Effector memory CD4-positive, alpha-beta T cell (primary cell): ENCODE measurements around the gene PIWIL1.

ENCODE experiments used
- DNase-seq, 3 donors: peaks; one replicate each; pipeline ENCODE4 v3.0.0-alpha.2; 2020
- H3K27ac ChIP-seq: 2 replicates; pipeline ENCODE4 v1.7.0; 2013; ENCODE audit warnings: mild to moderate bottlenecking, low read length, moderate library complexity; ENCODE audit not compliant: insufficient read depth, poor library complexity, severe bottlenecking
- H3K27me3 ChIP-seq: replicated peaks from 2 replicates; pipeline ENCODE4 v1.7.0; 2013; ENCODE audit warnings: mild to moderate bottlenecking, low read length; ENCODE audit not compliant: insufficient read depth, control insufficient read depth, poor library complexity, severe bottlenecking
- H3K36me3 ChIP-seq: 2 replicates; pipeline ENCODE4 v1.7.0; 2013; ENCODE audit warnings: mild to moderate bottlenecking, low read length, moderate library complexity; ENCODE audit not compliant: control insufficient read depth, insufficient read depth
- H3K4me1 ChIP-seq: 2 replicates; pipeline ENCODE4 v1.7.0; 2013; ENCODE audit warnings: low read length, mild to moderate bottlenecking; ENCODE audit not compliant: control insufficient read depth, insufficient read depth, poor library complexity, severe bottlenecking
- H3K4me3 ChIP-seq: 2 replicates; pipeline ENCODE4 v1.7.0; 2013; ENCODE audit warnings: low read length, low read depth, mild to moderate bottlenecking; ENCODE audit not compliant: insufficient read depth, poor library complexity, severe bottlenecking
- H3K9me3 ChIP-seq: 2 replicates; pipeline ENCODE4 v1.7.0; 2013; ENCODE audit warnings: mild to moderate bottlenecking, low read length, moderate library complexity; ENCODE audit not compliant: control insufficient read depth

Gene PIWIL1

DNA sequence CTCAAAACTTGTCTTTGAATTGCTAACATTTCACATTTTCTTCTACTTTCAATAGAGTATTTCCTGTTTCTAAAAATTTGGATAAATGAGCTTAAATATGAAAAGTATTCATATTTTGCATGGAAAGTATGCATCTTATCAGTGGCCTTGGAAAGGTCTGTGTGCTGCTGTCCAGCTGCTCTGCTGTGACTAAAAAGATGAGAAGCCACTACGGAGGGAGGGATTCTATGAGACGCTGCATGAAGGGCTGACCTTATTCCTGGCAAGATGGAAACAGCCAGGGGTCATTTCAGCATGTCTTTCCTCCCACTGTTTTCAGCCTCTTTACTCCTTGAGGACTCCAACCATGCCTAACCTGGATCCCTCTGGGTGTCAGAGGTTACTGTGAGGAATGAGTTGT, 13.0 kb downstream of the PIWIL1 start:
- Histone ChIP-seq H3K27ac (no peak overlapping the region), H3K9me3 (no peaks in the 10 kb centered on the region), H3K27me3 (no peaks in the 10 kb centered on the region), H3K4me3 (no peak overlapping the region), H3K36me3 (no peaks in the 10 kb centered on the region), H3K4me1 (no peaks in the 10 kb centered on the region)
- no peak for DNase-seq

DNA sequence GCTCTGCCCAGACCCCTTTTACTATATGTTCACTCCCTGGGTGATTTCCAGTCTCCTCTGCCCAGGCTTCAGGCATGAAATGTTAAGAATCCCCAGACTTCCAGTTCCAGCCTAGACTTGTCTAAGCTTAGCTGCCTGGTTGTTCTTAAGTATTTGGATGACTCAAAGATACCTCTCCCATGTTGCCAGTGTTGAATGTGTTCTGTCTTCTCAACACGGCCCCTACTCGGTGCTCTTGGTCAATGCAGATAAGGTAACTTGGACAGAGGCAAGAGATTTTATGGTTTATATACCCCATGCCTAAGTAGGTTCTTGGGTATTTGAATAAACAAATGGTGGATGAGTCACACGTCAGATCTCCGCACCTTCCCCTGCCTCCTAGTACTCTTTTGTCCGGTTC, 13.6 kb downstream of the PIWIL1 start:
- DNase-seq, result no peak

DNA sequence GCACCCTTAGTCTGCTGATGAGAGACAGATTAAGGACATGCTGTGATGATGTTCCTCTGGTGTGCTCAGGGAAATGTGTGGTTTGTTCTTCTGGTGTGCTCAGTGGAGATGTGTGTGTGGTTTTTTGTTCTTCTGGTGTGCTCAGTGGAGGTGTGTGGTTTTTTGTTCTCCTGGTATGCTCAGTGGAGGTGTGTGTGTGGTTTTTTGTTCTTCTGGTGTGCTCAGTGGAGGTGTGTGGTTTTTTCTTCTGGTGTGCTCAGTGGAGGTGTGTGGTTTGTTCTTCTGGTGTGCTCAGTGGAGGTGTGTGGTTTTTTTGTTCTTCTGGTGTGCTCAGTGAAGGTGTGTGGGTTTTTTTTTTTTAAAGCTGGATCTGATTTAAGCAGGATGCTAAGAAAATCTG, 15.4 kb downstream of the PIWIL1 start:
- H3K36me3 ChIP-seq, result no peaks in the 10 kb centered on the region
- H3K27ac ChIP-seq, result no peak overlapping the region
- H3K27me3 ChIP-seq, result no peaks in the 10 kb centered on the region
- H3K9me3 ChIP-seq, result no peaks in the 10 kb centered on the region
- H3K4me3 ChIP-seq, result no peak overlapping the region
- DNase-seq, result no peak
- no peaks in the 10 kb centered on the region for H3K4me1 ChIP-seq

More for the DNA sequence above, 13.6 kb downstream of the PIWIL1 start:
- H3K27me3 ChIP-seq, result no peaks in the 10 kb centered on the region
- H3K4me1 ChIP-seq, result no peaks in the 10 kb centered on the region
- no peaks in the 10 kb centered on the region for H3K36me3 ChIP-seq
- no peaks in the 10 kb centered on the region for H3K9me3 ChIP-seq
- no peak overlapping the region for H3K27ac ChIP-seq
- no peak overlapping the region for H3K4me3 ChIP-seq

DNA sequence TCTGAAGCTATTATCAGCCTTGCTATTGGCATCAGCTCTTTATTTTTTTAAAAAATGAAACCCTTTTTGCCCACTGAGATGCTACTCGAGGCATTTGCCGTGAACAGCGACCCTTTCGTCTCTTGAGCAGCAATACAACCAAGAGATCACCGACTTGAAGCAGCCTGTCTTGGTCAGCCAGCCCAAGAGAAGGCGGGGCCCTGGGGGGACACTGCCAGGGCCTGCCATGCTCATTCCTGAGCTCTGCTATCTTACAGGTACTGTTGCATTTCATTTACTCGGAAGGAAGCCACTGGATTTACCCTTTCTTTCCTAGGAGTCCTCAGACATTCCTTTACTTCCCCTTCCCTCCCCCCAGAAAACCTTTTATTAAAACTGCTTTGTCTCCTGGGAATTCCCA, 16.7 kb downstream of the PIWIL1 start:
- H3K4me3 ChIP-seq, result no peak overlapping the region
- H3K27ac ChIP-seq, result no peak overlapping the region
- no peaks in the 10 kb centered on the region for H3K27me3 ChIP-seq
- H3K9me3 ChIP-seq, result no peaks in the 10 kb centered on the region
- DNase-seq, result no peak
- no peaks in the 10 kb centered on the region for H3K4me1 ChIP-seq
- no peaks in the 10 kb centered on the region for H3K36me3 ChIP-seq

DNA sequence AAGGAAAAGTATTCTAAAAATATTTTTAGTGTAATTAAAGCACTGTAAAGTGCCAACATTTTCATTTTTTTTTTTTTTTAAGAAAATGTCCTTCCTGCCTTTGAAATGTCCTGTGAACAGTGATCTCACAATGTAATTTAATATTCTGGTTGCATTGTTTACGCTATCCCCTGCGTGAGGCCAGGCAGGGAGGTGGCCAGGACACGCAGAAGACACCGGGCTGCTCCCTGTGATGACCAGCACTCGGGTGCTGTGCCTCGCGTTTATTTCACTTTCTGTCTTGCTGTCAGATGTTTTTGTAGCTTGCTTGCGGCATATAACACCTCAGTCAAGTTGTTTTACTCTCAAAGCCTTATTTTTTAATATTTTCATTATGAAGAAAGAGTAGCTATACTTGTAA, 18.5 kb downstream of the PIWIL1 start:
- H3K9me3 ChIP-seq, result no peaks in the 10 kb centered on the region
- no peak for DNase-seq

DNA sequence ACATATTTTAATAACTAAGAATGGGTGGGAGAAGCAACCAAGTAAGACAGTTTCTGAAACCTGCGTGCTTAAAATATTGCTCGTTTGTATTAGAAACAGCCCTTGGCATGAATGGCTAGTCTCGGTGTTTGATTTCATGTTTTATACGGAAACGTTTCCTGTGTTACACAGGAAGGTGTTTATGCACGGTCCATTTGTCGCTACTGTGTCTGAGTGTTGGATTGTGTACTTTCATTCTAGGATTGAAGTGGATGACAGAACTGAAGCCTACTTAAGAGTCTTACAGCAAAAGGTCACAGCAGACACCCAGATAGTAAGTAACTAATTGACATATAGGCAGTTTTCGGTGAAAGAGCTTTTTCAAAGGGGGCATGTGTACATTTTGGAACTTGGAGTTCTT, 19.6 kb downstream of the PIWIL1 start:
- no peak for DNase-seq
- no peak overlapping the region for H3K27ac ChIP-seq
- H3K27me3 ChIP-seq, result no peaks in the 10 kb centered on the region
- no peaks in the 10 kb centered on the region for H3K9me3 ChIP-seq
- no peaks in the 10 kb centered on the region for H3K4me1 ChIP-seq
- H3K36me3 ChIP-seq, result no peaks in the 10 kb centered on the region
- no peak overlapping the region for H3K4me3 ChIP-seq

More for the DNA sequence above, 18.5 kb downstream of the PIWIL1 start:
- H3K4me1 ChIP-seq, result no peaks in the 10 kb centered on the region
- no peaks in the 10 kb centered on the region for H3K36me3 ChIP-seq
- no peak overlapping the region for H3K4me3 ChIP-seq
- no peaks in the 10 kb centered on the region for H3K27me3 ChIP-seq
- H3K27ac ChIP-seq, result no peak overlapping the region

DNA sequence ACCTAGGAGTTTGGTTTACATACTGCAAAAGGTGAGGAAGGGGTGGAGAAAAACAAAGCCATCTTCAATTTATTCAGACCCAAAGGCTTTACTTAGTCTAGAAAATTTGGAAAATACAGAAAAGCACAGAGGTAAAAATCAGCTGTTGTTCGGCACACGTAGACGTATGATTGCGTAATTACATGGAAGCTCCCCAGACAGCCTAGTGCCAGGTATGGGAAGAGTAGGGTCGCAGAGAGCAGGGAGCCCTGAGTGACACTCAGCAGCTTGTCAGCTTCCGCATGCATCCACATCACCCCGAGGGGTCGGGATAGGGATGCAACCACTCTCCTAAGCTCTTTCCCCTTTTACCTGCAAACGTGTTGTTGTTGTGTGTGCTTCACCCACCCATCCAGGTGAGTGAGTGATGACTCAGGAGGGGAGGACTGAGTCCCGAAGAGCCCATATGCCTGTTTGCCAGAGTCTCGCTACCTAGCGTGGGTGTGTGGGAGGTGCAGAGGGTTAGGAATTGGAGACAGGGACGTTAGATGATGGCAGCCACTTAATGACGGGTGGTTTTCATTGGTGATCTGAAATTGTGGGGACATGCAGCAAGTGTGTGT, 20.1 kb downstream of the PIWIL1 start:
- Histone ChIP-seq H3K4me1 (no peaks in the 10 kb centered on the region), H3K4me3 (no peak overlapping the region), H3K27ac (no peak overlapping the region), H3K36me3 (no peaks in the 10 kb centered on the region), H3K27me3 (no peaks in the 10 kb centered on the region), H3K9me3 (no peaks in the 10 kb centered on the region)
- no peak for DNase-seq

DNA sequence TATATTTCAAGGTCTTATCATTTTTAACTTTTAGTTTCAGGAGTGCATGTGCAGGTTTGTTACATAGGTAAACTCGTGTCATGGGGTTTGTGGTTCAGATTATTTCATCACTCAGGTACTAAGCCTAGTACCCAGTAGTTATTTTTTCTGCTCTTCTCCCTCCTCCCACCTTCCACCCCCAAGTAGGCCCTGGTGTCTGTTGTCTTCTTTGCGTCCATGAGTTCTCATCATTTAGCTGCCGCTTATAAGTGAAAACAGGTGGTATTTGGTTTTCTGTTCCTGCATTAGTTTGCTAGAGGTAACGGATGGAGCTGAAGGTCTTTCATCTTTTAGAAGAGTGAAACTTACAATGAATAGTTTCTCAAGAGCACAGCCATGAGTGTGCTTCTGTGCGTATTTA, 24.4 kb downstream of the PIWIL1 start:
- H3K27me3 ChIP-seq, result no peaks in the 10 kb centered on the region
- H3K4me1 ChIP-seq, result no peaks in the 10 kb centered on the region
- no peak overlapping the region for H3K27ac ChIP-seq
- H3K4me3 ChIP-seq, result no peak overlapping the region
- no peaks in the 10 kb centered on the region for H3K36me3 ChIP-seq
- no peaks in the 10 kb centered on the region for H3K9me3 ChIP-seq
- no peak for DNase-seq

DNA sequence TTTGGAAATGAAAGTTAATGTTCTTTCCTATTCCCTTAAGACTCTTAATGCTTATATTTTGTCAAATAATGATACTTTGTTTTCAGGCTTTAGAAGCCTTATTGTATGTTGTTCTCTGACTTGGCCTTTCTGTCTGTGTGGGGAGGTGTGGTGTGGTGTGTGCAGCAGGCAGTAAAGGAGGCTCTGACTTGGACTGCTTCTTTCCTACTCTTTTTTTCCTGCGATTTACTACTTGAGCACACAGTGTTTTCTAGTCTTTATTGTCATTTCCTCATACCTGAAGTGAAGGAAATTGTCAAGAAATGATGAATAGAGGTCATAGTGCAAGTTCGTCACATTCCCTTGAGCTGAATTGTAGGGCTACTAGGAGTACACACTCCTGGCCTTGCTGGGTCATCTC, 26.9 kb downstream of the PIWIL1 start:
- H3K36me3 ChIP-seq, result no peaks in the 10 kb centered on the region
- no peak overlapping the region for H3K4me3 ChIP-seq
- no peak overlapping the region for H3K27ac ChIP-seq
- DNase-seq, result no peak
- no peaks in the 10 kb centered on the region for H3K9me3 ChIP-seq
- no peaks in the 10 kb centered on the region for H3K27me3 ChIP-seq
- no peaks in the 10 kb centered on the region for H3K4me1 ChIP-seq

DNA sequence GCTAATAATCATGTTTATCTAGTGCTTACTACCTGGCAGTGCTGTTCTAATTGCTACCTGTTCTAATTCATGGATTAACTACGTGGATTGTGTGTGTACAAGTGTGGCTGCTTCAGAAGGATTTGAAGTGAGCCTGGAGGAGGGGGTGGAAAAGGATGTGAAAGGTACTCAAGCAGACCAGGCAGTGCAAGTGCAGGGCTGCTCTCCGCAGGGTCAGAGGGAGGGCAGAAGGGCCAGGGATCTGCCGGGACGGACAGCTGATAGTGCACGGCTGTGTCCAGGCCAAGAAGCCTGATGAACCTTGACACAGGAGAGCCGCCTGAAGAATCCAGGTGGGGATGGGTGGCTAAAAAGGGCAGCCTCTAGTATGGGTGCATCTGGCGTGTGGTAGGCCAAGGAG, 28.5 kb downstream of the PIWIL1 start:
- no peak for DNase-seq

More for the DNA sequence above, 28.5 kb downstream of the PIWIL1 start:
- Histone ChIP-seq H3K36me3 (no peaks in the 10 kb centered on the region), H3K27ac (no peak overlapping the region), H3K4me3 (no peak overlapping the region), H3K9me3 (no peaks in the 10 kb centered on the region), H3K27me3 (no peaks in the 10 kb centered on the region), H3K4me1 (no peaks in the 10 kb centered on the region)
